T-helper 1 cell treated with Interleukin-12 subunit alpha and Interleukin-12 subunit beta and Interleukin-4 antibody, amounts not matched to agents 30 μg/mL and 1 μg/mL, for 36 hours (primary cell): ENCODE data around the gene CHRNB1.
"Not testable (repeated sequence)": the region's sequence is repeated elsewhere in the genome, so short reads cannot be mapped to it uniquely, and the experiment has no call there.

Experiments
- H3K27ac Mint-ChIP-seq: one replicate; pipeline ENCODE4 v1.8.0; 2021; ENCODE audit warnings: mild to moderate bottlenecking, mixed read lengths
- H3K27me3 Mint-ChIP-seq: one replicate; pipeline ENCODE4 v1.8.0; 2021; ENCODE audit warnings: low read depth, mixed read lengths
- H3K36me3 Mint-ChIP-seq: one replicate; pipeline ENCODE4 v1.8.0; 2021; ENCODE audit warnings: low read depth, mixed read lengths
- H3K4me1 Mint-ChIP-seq: one replicate; pipeline ENCODE4 v1.8.0; 2021; ENCODE audit warnings: low read depth, mixed read lengths
- H3K4me3 Mint-ChIP-seq: one replicate; pipeline ENCODE4 v1.8.0; 2021; ENCODE audit warnings: mild to moderate bottlenecking, moderate library complexity, mixed read lengths
- H3K9me3 Mint-ChIP-seq: one replicate; pipeline ENCODE4 v1.8.0; 2021; ENCODE audit warnings: mixed read lengths

The CHRNB1 gene

GRCh38 chr17:7465597-7466275, 20.9 kb downstream of the CHRNB1 start:
- peaks cover 19% of the 10 kb centered on the region for H3K36me3 Mint-ChIP-seq
- no peak overlapping the region for H3K4me3 Mint-ChIP-seq
- no peaks in the 10 kb centered on the region for H3K9me3 Mint-ChIP-seq
- H3K27me3 Mint-ChIP-seq, result no peaks in the 10 kb centered on the region
- H3K4me1 Mint-ChIP-seq, result no peaks in the 10 kb centered on the region
- no peak overlapping the region for H3K27ac Mint-ChIP-seq

GRCh38 chr17:7466318-7466638, 21.4 kb downstream of the CHRNB1 start:
- Mint-ChIP-seq H3K27ac (no peak overlapping the region), H3K4me3 (no peak overlapping the region), H3K36me3 (peaks cover 14% of the 10 kb centered on the region), H3K9me3 (no peaks in the 10 kb centered on the region), H3K27me3 (no peaks in the 10 kb centered on the region), H3K4me1 (no peaks in the 10 kb centered on the region)

DNA sequence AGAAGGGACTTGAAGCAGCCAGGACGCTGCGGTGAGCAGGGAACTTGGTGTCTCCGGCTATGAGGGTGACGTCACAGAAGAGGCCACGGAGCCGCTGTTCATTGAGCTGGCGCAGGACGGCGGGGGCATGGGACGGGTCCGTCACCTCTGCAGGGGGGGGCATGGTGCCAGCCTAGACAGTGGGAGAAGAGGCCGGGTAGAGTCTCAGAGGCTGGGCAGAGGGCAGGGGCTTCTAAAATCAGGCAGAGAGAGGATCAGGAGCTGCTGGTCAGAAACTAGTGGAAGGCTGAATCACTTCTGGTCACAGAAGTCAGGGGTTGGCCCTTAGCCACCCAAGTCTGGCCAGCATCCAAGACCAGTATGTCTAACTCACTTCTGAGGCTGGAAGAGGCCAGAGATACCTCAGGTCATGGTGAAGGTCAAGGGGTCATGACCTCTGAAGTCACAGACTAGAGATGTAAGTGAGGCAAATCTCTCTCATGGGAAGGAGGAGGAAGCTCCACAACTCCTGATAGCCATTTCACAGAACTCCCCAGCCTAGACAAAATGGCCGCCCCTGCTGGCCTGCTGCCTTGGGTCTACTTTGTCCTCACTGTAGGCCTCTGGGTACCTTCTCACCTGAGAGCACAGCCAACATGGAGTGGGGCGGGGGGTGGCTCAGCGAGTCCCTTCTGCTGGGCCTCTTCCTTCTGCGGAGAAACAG, 21.9 kb downstream of the CHRNB1 start:
- Mint-ChIP-seq H3K36me3 (peaks cover 12% of the 10 kb centered on the region), H3K4me1 (peaks cover 4% of the 10 kb centered on the region), H3K4me3 (no peak overlapping the region), H3K9me3 (no peaks in the 10 kb centered on the region), H3K27ac (no peak overlapping the region), H3K27me3 (no peaks in the 10 kb centered on the region)

DNA sequence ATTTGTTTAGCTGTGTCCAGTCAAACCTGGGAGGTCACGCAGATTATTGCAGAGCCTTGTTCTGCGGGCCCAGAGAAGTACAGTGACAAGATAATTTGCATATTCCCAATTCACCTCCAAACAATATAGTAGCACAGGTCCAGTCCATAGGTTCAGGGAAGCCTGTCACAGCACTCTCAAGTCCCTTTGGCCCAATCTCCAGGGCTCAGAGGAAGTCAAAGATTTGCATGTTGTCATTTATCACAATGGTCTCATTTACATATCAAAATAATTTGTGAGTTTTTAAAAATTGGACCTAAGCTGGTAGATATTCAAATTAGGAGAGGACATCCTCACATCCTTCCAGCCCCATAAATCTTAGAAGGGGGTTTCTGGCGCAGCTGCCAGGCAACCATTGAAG, 22.6 kb downstream of the CHRNB1 start:
- Mint-ChIP-seq H3K9me3 (no peaks in the 10 kb centered on the region), H3K27ac (no peak overlapping the region), H3K36me3 (peaks cover 12% of the 10 kb centered on the region), H3K4me1 (peaks cover 8% of the 10 kb centered on the region), H3K27me3 (no peaks in the 10 kb centered on the region), H3K4me3 (no peak overlapping the region)

DNA sequence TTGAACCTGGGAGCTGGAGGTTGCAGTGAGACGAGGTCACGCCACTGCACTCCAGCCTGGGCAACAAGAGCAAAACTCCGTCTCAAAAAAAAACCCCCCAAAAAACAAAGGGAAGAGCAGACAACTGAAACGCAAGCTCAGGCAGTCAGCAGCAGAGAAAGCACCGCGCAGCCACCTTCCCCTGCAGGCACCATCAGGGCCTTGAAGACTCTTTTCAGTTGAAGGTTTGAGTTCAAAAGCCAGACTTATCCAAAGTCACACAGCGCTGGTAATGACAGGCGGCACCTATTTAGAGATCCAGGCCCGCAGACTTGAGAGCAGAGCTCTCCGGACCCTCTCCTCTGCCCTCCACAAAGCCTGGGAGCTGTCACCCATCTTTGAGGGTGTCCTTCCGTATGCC, 23.4 kb downstream of the CHRNB1 start:
- Mint-ChIP-seq H3K36me3 (peaks cover 10% of the 10 kb centered on the region), H3K4me3 (no peak overlapping the region), H3K27me3 (no peaks in the 10 kb centered on the region), H3K9me3 (no peaks in the 10 kb centered on the region), H3K27ac (no peak overlapping the region), H3K4me1 (peaks cover 8% of the 10 kb centered on the region)

- H3K4me3 Mint-ChIP-seq, result no peak overlapping the region
- H3K4me1 Mint-ChIP-seq, result peaks cover 8% of the 10 kb centered on the region
- no peaks in the 10 kb centered on the region for H3K9me3 Mint-ChIP-seq
- peaks cover 10% of the 10 kb centered on the region for H3K36me3 Mint-ChIP-seq
- H3K27me3 Mint-ChIP-seq, result no peaks in the 10 kb centered on the region
- H3K27ac Mint-ChIP-seq, result no peak overlapping the region
Measured at GRCh38 chr17:7468804-7469389, 24.0 kb downstream of the CHRNB1 start.

- not testable (repeated sequence) for H3K4me1 Mint-ChIP-seq, H3K27me3 Mint-ChIP-seq, H3K27ac Mint-ChIP-seq, H3K9me3 Mint-ChIP-seq, H3K4me3 Mint-ChIP-seq, H3K36me3 Mint-ChIP-seq
Measured at GRCh38 chr17:7469843-7470242, 25.0 kb downstream of the CHRNB1 start.

DNA sequence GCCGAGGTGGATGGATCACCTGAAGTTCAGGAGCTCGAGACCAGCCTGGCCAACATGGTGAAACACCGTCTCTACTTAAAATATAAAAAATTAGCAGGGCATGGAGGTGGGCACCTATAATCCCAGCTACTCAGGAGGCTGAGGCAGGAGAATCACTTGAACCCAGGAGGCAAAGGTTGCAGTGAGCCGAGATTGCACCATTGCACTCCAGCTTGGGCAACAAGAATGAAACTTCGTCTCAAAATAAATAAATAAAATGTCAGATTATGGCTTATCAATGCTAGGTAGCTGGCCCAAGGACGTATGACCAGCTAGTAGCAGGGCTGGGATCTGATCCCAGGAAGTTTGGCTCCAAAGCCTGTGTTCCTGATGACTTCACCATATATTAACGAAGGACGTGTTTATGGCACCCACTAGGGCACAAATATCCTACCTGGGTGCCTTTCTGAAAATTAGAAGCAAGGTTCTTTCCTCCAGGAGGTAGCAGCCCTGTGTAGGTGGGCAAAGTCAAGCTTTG, 25.7 kb downstream of the CHRNB1 start:
- H3K9me3 Mint-ChIP-seq, H3K27ac Mint-ChIP-seq, H3K4me1 Mint-ChIP-seq, H3K4me3 Mint-ChIP-seq, H3K36me3 Mint-ChIP-seq, H3K27me3 Mint-ChIP-seq: not testable (repeated sequence)

- Mint-ChIP-seq H3K27me3 (no peaks in the 10 kb centered on the region), H3K9me3 (no peaks in the 10 kb centered on the region), H3K36me3 (peaks cover 4% of the 10 kb centered on the region), H3K27ac (no peak overlapping the region), H3K4me3 (no peak overlapping the region), H3K4me1 (peaks cover 18% of the 10 kb centered on the region)
Measured at GRCh38 chr17:7471729-7472128, 26.9 kb downstream of the CHRNB1 start.

GRCh38 chr17:7474767-7475166, 29.9 kb downstream of the CHRNB1 start:
- H3K27ac Mint-ChIP-seq, H3K4me3 Mint-ChIP-seq, H3K36me3 Mint-ChIP-seq, H3K27me3 Mint-ChIP-seq, H3K9me3 Mint-ChIP-seq: not testable (repeated sequence)
- peaks cover 29% of the 10 kb centered on the region for H3K4me1 Mint-ChIP-seq

- no peak overlapping the region for H3K4me3 Mint-ChIP-seq
- peaks cover 35% of the 10 kb centered on the region for H3K4me1 Mint-ChIP-seq
- H3K27ac Mint-ChIP-seq, result no peak overlapping the region
- no peaks in the 10 kb centered on the region for H3K36me3 Mint-ChIP-seq
- H3K9me3 Mint-ChIP-seq, result no peaks in the 10 kb centered on the region
- H3K27me3 Mint-ChIP-seq, result no peaks in the 10 kb centered on the region
Measured at GRCh38 chr17:7475764-7476422, 31.0 kb downstream of the CHRNB1 start.

- no peak overlapping the region for H3K27ac Mint-ChIP-seq
- H3K4me3 Mint-ChIP-seq, result peak overlapping the region; percentile 5
- H3K4me1 Mint-ChIP-seq, result peaks cover 35% of the 10 kb centered on the region
- no peaks in the 10 kb centered on the region for H3K9me3 Mint-ChIP-seq
- no peaks in the 10 kb centered on the region for H3K36me3 Mint-ChIP-seq
- no peaks in the 10 kb centered on the region for H3K27me3 Mint-ChIP-seq
Measured at GRCh38 chr17:7476494-7476893, 31.6 kb downstream of the CHRNB1 start.

GRCh38 chr17:7476951-7477350, 32.1 kb downstream of the CHRNB1 start:
- H3K4me3 Mint-ChIP-seq, result no peak overlapping the region
- H3K27ac Mint-ChIP-seq, result no peak overlapping the region
- H3K9me3 Mint-ChIP-seq, result no peaks in the 10 kb centered on the region
- H3K4me1 Mint-ChIP-seq, result peaks cover 33% of the 10 kb centered on the region
- no peaks in the 10 kb centered on the region for H3K27me3 Mint-ChIP-seq
- no peaks in the 10 kb centered on the region for H3K36me3 Mint-ChIP-seq

DNA sequence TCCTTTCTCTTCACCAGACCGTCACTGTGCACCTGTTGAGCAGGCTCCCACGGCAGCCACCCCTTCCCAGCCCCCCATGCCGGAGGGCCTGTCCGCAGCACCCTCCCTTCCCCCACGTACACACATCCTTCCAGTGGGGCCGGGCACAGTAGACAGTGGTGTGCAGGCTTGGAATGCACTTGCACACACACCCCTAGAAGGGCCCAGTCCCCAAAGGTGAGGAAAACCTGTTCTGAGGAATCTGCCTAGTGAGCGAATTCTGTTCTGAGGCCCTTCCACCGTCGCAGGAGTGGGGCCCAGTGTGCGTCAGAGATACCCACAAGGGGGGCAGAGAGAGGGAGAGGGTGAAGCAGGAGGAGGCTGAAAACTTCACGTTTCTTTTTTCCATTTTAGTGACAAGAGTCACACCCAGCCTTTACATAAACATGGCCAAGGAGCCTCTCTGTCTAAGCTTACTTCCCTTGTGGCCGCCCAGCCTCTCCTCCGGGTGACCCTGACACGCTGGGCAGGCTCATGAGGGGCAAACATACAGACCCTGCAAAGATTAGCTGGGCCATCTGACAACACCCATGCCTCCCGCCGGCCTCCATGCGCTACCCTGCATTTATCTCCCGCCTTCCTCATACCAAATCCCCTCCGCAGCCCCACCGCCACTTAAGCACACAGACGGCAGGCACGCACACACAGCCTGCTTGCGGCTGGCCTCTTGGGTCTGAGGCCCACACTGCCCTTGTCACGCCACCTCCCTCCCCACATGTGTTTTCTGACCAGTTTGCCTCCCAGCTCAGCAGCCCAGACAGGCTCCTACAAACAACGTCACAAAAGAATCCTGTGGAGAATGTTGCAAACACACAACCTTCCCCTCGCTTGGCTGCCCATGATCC, 32.8 kb downstream of the CHRNB1 start:
- no peaks in the 10 kb centered on the region for H3K27me3 Mint-ChIP-seq
- H3K9me3 Mint-ChIP-seq, result no peaks in the 10 kb centered on the region
- H3K4me1 Mint-ChIP-seq, result peaks cover 35% of the 10 kb centered on the region
- H3K27ac Mint-ChIP-seq, result peak overlapping the region; percentile 70
- peak overlapping the region; percentile 88 for H3K4me3 Mint-ChIP-seq
- H3K36me3 Mint-ChIP-seq, result no peaks in the 10 kb centered on the region
